GM20431 (cell line): ENCODE data around the gene MSANTD3.

ENCODE experiments used
- in situ Hi-C: fragments of 300-500 bp; cut with MseI, MboI; formaldehyde crosslinking; loops from one replicate; pipeline ENCODE4 v1.15.0; 2020; ENCODE audit warnings: low sequenced_read_pairs; ENCODE audit not compliant: unreplicated experiment

The MSANTD3 gene

GRCh38 chr9:100455470-100455869 is 28.5 kb downstream of the MSANTD3 start:
- in situ Hi-C loops, result no loop called here

GRCh38 chr9:100457517-100457916 is 30.6 kb downstream of the MSANTD3 start:
- in situ Hi-C loops, result no loop called here

- in situ Hi-C loops, result no loop called here
Measured at GRCh38 chr9:100459963-100460362, 33.0 kb downstream of the MSANTD3 start.

- in situ Hi-C loops, result no loop called here
Measured at GRCh38 chr9:100465274-100465673, 38.3 kb downstream of the MSANTD3 start.

GRCh38 chr9:100465761-100466160 is 38.8 kb downstream of the MSANTD3 start:
- in situ Hi-C loops, result no loop called here

- in situ Hi-C loops, result no loop called here
Measured at GRCh38 chr9:100466171-100466828, 39.4 kb downstream of the MSANTD3 start.

GRCh38 chr9:100466829-100467221 is 39.9 kb downstream of the MSANTD3 start:
- in situ Hi-C loops, result no loop called here

- in situ Hi-C loops, result no loop called here
Measured at GRCh38 chr9:100468041-100468440, 41.1 kb downstream of the MSANTD3 start.

- in situ Hi-C loops, result no loop called here
Measured at GRCh38 chr9:100472268-100472667, 45.3 kb downstream of the MSANTD3 start.

- in situ Hi-C loops, result no loop called here
Measured at GRCh38 chr9:100472788-100473275, 45.9 kb downstream of the MSANTD3 start, which contains the start of gene TMEFF1. Gene TMEFF1, plus strand, starts transcription at chr9:100473149. Its CDS starts 396 bp downstream, at chr9:100473545.

- in situ Hi-C loops, result no loop called here
Measured at GRCh38 chr9:100473276-100474081, 46.5 kb downstream of the MSANTD3 start.

- in situ Hi-C loops, result no loop called here
Measured at GRCh38 chr9:100474082-100474923, 47.4 kb downstream of the MSANTD3 start.

- in situ Hi-C loops, result no loop called here
Measured at GRCh38 chr9:100474924-100475276, 48.0 kb downstream of the MSANTD3 start.

GRCh38 chr9:100477241-100477640 is 50.3 kb downstream of the MSANTD3 start:
- in situ Hi-C loops, result no loop called here

- in situ Hi-C loops, result no loop called here
Measured at GRCh38 chr9:100478192-100478591, 51.2 kb downstream of the MSANTD3 start.

GRCh38 chr9:100479820-100480219 is 52.9 kb downstream of the MSANTD3 start:
- in situ Hi-C loops, result no loop called here

- in situ Hi-C loops, result no loop called here
Measured at GRCh38 chr9:100485196-100485595, 58.3 kb downstream of the MSANTD3 start.

- in situ Hi-C loops, result no loop called here
Measured at GRCh38 chr9:100486479-100487176, 59.7 kb downstream of the MSANTD3 start.

- in situ Hi-C loops, result no loop called here
Measured at GRCh38 chr9:100488177-100488576, 61.2 kb downstream of the MSANTD3 start.

GRCh38 chr9:100489836-100490235 is 62.9 kb downstream of the MSANTD3 start:
- in situ Hi-C loops, result no loop called here
